HG03469 (cell line): Measurements from ENCODE around the gene PPP1R12A.

Source experiments
- ATAC-seq: cut with Tn5 transposase; IDR thresholded peaks from one replicate; pipeline ENCODE4 v1.9.1; 2021; ENCODE audit warnings: mild to moderate bottlenecking, moderate library complexity, moderate number of reproducible peaks; ENCODE audit not compliant: unreplicated experiment

PPP1R12A gene

GRCh38 chr12:79936670-79937069 is 1.8 kb upstream of the PPP1R12A start:
- ATAC-seq: no peak

- peak; percentile 15 for ATAC-seq
Observed at GRCh38 chr12:79935624-79936345, 888 bp upstream of the PPP1R12A start.

- ATAC-seq: no peak
Observed at GRCh38 chr12:79934281-79935020, 446 bp downstream of the PPP1R12A start.

GRCh38 chr12:79933532-79934264 is 1.2 kb downstream of the PPP1R12A start:
- ATAC-seq: no peak

- ATAC-seq: no peak
Observed at GRCh38 chr12:79933043-79933442, 1.9 kb downstream of the PPP1R12A start.

GRCh38 chr12:79932357-79932756 is 2.5 kb downstream of the PPP1R12A start:
- ATAC-seq: no peak

GRCh38 chr12:79929065-79929464 is 5.8 kb downstream of the PPP1R12A start:
- no peak for ATAC-seq

- ATAC-seq: peak; percentile 99
Observed at GRCh38 chr12:79927772-79928474, 7.0 kb downstream of the PPP1R12A start.

GRCh38 chr12:79926951-79927350 is 7.9 kb downstream of the PPP1R12A start:
- ATAC-seq: no peak

GRCh38 chr12:79925492-79925891 is 9.4 kb downstream of the PPP1R12A start:
- no peak for ATAC-seq

- ATAC-seq: no peak
Observed at GRCh38 chr12:79921786-79922185, 13.1 kb downstream of the PPP1R12A start.

- ATAC-seq: no peak
Observed at GRCh38 chr12:79920421-79921238, 14.3 kb downstream of the PPP1R12A start.

GRCh38 chr12:79919762-79920161 is 15.1 kb downstream of the PPP1R12A start:
- ATAC-seq: no peak

- ATAC-seq: no peak
Observed at GRCh38 chr12:79916826-79917225, 18.1 kb downstream of the PPP1R12A start.

- no peak for ATAC-seq
Observed at GRCh38 chr12:79911889-79912656, 22.8 kb downstream of the PPP1R12A start.

GRCh38 chr12:79908366-79908765 is 26.5 kb downstream of the PPP1R12A start:
- no peak for ATAC-seq

GRCh38 chr12:79901506-79901905 is 33.4 kb downstream of the PPP1R12A start:
- ATAC-seq: no peak

GRCh38 chr12:79900951-79901350 is 33.9 kb downstream of the PPP1R12A start:
- ATAC-seq: no peak

- ATAC-seq: no peak
Observed at GRCh38 chr12:79900199-79900598, 34.7 kb downstream of the PPP1R12A start.
